NB4 (cell line): Measurements from ENCODE around the gene LAMB1.

Experiments used
- DNase-seq: peaks from one replicate; pipeline ENCODE4 v3.0.0; 2010; ENCODE audit warnings: low read depth
- H3K4me3 ChIP-seq: one replicate; pipeline ENCODE4 v1.5.1; 2011; ENCODE audit warnings: mild to moderate bottlenecking, low read depth, low read length, moderate library complexity
- CTCF ChIP-seq: IDR thresholded peaks from one replicate; pipeline ENCODE4 v1.5.1; 2012; ENCODE audit warnings: low read depth, low read length
- MAX ChIP-seq: IDR thresholded peaks from 2 replicates; pipeline ENCODE4 v1.6.1; 2011; ENCODE audit warnings: low read depth, low read length
- MYC ChIP-seq: IDR thresholded peaks from 2 replicates; pipeline ENCODE4 v1.6.1; 2011; ENCODE audit warnings: low read depth, low read length
- POLR2A ChIP-seq: IDR thresholded peaks from 2 replicates; pipeline ENCODE4 v1.6.1; 2011; ENCODE audit warnings: mild to moderate bottlenecking; ENCODE audit not compliant: insufficient read length; ENCODE audit errors: extremely low read depth

LAMB1 gene

GRCh38 chr7:108017776-108018151, 14.8 kb upstream of the LAMB1 start:
- no peak overlapping the region for H3K4me3 ChIP-seq
- no peak for DNase-seq
- TF ChIP-seq POLR2A (no peak), MYC (no peak), CTCF (no peak), MAX (no peak)

- peak; percentile 21 for DNase-seq
- H3K4me3 ChIP-seq, result no peak overlapping the region
- TF ChIP-seq MAX (no peak), CTCF (peak; percentile 32)
Measured at GRCh38 chr7:108016841-108017775, 14.1 kb upstream of the LAMB1 start.

GRCh38 chr7:108015740-108016139, 12.8 kb upstream of the LAMB1 start:
- no peak overlapping the region for H3K4me3 ChIP-seq
- DNase-seq, result no peak
- TF ChIP-seq MAX, result no peak
- TF ChIP-seq CTCF, result no peak
- TF ChIP-seq POLR2A, result no peak
- TF ChIP-seq MYC, result no peak

- no peak for DNase-seq
- TF ChIP-seq MAX, result no peak
- TF ChIP-seq MYC, result no peak
- no peak for TF ChIP-seq POLR2A
- no peak overlapping the region for H3K4me3 ChIP-seq
Measured at GRCh38 chr7:108014747-108015682, 12.1 kb upstream of the LAMB1 start.

- no peak overlapping the region for H3K4me3 ChIP-seq
- DNase-seq, result no peak
- TF ChIP-seq POLR2A (no peak), CTCF (no peak), MAX (no peak)
Measured at GRCh38 chr7:108014215-108014614, 11.3 kb upstream of the LAMB1 start.
